ENCODE measurements around the gene NADK.

NADK gene

DNA sequence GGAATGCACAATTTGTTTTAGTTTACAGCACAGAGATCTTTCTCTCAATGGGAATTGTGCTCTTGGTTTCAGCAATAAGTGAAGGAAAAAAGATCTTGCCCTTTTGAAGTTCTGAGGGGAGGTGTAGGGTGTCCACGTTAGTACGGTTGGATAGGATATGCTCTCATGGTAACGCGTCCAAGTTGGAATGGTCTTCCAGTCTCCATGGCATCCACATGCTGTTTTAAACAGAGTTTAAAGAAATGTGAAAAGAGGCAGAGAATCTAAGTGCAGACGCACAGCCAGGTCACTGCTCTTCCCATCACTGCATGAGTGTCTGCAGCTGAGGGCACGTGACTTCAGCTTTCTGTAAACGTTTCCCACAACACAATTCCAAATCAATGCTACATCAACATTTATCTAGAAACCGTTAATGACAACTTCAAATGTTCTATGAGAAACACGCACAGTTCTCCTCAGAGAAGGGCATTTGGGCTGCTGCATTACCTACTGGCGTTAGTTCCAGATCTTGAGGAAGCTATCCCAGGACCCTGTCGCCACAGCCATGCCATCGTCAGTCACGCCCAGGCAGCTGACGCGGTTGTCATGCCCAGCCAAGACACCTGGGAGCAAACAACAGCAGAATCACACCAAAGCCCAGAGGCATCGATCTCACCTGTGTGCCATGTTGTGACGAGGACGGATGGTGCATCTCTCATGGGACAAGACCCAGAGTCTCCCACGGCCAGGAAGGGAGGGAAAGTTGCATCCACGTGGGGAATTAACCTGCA, 8.8 kb upstream of the NADK start:
- peak; percentile 2 for DNase-seq (ENCODE audit: low spot score)

GRCh38 chr1:1785666-1786065, 7.4 kb upstream of the NADK start:
- no peak for DNase-seq (ENCODE audit: low spot score)

DNA sequence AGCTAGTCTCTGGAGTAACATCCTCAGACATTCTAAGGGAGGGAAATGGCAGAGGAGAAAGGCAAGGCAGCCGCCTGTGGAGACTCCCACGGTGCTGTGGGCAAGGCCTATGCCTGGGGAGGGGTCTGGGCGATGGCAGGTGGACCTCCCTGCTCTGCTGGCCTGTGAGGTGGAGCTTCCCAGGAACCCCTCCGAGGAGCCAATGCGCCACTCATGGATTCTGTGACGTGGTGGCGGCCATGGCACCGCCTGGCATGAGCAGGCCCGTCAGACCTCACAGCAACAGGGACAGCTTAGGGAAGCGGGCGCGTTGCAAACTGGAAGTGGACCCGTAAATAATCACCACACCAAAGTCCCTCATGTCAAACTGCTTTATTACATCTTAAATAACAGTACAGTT, 6.7 kb upstream of the NADK start:
- DNase-seq (ENCODE audit: low spot score), result no peak

GRCh38 chr1:1783320-1783719, 5.0 kb upstream of the NADK start:
- DNase-seq (ENCODE audit: low spot score), result no peak

GRCh38 chr1:1782399-1783221, 4.3 kb upstream of the NADK start:
- peak; percentile 76 for DNase-seq (ENCODE audit: low spot score)

DNA sequence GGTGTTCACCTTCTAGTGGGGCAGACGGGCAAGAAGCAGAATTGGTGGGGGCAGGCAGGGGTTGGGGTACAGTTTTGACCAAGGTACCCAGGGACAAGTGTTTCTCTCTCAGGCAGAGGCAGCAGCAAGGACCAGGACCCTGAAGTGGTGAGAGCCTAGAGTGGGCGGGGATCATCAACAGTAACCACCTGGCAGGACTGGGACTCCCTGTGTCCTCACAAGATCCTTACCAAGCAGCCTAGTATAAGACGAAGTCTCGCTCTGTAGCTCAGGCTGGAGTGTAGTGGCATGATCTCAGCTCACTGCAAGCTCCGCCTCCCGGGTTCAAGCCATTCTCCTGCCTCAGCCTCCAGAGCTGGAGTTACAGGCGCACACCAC, 3.2 kb upstream of the NADK start:
- no peak for DNase-seq (ENCODE audit: low spot score)

DNA sequence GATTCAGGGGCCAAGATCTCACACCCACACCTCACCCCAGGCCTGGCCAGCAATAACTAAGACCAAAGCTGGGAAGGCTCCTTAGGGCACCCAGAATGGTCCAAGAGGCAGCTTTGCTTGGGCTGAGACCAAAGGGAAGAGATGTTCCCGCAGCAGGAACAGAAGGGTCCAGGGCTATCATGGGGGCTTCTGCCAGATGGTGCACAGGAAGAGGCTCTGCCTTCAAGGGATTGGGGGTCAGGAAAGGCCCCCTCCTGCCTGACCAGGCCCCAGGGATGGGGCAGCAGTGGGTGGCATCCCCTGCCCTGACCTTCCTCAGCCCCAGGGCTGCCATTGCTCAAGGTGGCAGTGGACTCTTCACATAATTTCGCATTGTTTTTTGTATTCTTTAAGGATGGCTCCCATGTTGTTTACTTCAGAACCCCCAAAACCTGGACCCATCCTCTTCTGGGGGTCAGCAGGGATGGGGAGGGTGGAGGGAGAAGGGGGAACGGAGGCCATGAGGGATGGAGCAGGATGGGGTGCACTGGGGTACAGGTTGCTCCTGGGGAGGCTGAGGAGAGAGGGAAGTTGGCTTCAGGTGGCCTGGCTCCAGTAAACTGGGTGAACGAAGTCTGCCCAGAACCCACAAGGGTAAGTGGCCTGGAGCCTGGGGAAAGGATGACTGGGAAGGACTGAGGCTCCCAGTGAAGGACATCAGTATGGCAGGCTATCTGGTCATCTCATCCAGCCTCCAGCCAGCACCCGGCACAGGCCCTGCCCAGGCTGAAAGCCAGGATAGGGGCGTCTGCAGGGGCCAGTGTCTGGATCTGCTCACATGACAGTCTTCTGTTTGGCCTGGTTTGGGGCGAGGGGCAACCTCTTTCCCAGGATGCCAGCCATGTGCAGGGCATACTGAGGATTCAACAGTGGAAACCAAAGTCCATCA, 2.6 kb upstream of the NADK start:
- no peak for DNase-seq (ENCODE audit: low spot score)

- DNase-seq (ENCODE audit: low spot score), result peak; percentile 67
Measured at GRCh38 chr1:1779691-1780597, 1.7 kb upstream of the NADK start.

DNA sequence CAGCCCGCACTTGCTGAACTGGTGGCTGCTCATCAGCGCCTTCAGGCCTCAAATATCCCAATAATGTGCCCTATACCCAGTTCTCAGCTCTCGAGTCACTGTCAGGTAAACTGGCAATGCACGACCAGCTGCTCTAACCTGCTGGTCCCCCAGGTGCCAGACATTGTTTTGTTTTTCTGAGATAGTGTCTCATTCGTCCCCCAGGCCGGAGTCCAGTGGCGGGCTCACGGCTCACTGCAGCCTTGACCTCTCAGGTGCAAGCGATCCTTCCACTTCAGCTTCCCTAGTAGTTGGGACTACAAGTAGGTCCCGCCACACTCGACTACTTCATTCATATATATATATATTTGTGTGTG, 1.0 kb upstream of the NADK start:
- no peak for DNase-seq (ENCODE audit: low spot score)

- DNase-seq (ENCODE audit: low spot score), result peak; percentile 45
Measured at GRCh38 chr1:1778663-1779319, 521 bp upstream of the NADK start.

DNA sequence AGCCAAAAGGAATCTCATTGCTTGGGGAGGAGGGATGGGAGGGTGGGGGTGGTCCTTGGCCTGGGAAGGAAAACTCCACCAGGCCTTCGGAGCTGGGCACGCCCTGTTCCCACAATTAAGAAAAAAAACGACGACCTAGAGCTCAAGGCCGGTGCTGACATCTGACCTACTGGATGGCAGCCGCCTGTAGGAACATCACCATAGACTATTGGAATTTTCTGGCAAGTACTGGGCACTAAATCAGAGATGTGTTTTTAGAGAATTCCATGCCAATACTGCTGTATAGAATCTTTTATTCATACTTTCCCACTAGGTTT, 729 bp downstream of the NADK start:
- peak; percentile 58 for DNase-seq (ENCODE audit: low spot score)

- DNase-seq (ENCODE audit: low spot score), result no peak
Measured at GRCh38 chr1:1776672-1777582, 1.3 kb downstream of the NADK start.

DNA sequence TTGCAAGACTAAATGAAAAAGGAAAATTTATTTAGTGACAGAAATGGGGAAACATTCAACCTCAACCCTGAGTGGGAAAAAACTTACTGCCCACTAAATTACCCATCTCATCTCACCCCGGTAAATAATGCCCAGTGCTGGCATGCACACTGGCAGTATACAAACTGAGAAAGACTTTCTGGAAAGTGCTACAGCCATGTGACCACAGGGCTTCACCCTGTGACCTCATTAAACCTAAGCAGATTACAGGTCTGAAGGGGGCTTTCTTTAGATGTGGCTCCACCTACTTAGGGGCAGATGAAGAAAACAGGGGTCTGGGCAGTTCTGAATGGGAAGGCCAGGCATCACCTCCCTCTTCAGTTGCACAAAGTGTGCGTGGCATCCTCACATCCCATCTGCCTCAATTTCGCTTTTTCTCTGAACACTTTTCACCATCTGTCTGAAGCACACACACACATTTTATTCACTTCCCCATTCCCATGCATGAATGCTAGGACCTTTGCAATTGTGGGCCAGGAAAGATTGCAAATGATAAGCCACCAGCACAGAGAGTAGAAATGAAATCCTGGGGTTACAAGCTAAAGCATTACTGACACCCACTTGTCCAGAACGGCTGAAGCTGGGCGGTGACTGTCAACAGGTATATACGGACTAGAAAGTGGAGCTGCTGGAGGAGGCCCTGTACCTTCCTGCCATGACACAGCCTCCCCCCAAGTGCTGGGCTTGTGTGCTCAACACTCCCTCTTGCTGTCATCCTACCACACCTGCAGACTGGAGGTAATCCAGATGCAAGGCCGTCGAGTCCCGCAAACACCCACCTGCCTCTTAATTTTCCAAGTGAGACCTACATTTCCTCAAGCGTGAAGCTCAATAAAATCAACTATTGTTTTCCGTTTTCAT, 2.7 kb downstream of the NADK start:
- DNase-seq (ENCODE audit: low spot score), result no peak

GRCh38 chr1:1773874-1774273, 4.4 kb downstream of the NADK start:
- DNase-seq (ENCODE audit: low spot score), result no peak

DNA sequence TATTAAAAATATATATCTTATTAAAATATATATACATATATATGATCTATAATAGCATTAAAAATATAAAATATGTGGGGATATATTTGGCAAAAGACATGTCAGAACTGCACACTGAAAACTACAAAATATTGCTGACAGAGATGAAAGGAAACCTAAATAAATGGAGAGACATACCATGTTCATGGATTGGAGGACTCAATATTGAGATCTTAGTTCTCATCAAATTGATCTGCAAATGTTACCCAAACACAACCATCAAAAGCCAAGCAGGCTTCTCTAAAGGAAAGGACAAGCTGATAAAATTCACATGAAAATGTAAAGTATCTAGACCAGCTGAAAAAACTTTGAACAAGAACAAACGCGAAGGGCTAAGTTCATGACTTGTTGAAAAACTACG, 7.2 kb downstream of the NADK start:
- no peak for DNase-seq (ENCODE audit: low spot score)

DNA sequence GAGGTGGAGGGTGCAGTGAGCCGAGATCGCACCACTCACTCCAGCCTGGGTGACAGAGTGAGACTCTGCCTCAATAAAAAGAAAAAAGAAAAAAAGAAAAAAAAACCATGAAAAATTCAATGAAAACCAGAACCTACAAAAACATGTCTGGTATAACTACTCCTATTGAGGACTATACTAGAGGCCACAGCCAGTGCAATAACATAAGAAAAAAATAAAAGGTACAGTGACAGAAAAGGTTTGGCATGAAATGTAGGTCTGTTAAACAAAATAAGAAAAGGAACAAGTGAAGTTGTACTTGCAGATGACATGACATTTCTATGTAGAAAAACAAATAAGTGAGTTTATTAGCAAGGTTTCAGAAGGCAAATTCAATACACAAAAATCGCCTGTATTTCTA, 8.2 kb downstream of the NADK start:
- no peak for DNase-seq (ENCODE audit: low spot score)

GRCh38 chr1:1768249-1768992, 9.8 kb downstream of the NADK start:
- no peak for DNase-seq (ENCODE audit: low spot score)

DNA sequence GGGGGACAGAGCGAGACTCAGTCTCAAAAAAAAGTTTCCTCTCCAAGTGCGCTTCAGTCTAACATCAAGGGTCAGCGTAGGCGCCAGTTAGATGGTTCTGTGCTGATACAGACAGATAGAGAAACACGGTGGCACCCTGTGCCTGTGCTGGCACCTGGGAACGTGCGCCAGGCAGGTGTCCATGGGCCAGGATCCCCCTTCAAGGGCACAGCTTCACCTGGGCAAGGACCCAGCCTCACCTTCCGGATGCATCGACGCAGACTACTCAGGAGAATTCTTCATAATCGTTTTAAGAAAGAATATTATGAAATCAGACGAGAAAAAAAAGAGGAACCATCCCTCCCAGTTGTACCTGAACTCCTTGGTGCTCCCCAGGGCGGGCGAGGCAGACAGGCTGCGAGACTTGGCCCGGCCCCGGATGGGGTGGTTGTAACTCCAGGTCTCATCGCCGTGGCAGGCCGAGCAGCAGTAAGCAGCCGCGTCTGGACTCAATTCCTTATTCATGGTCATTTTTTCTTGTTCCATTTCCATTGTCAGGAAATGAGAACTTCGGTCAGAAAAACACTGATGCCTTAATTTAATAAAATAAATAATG, 13.3 kb downstream of the NADK start:
- no peak for DNase-seq (ENCODE audit: low spot score)
